ENCODE measurements around the gene LTB.

DNA sequence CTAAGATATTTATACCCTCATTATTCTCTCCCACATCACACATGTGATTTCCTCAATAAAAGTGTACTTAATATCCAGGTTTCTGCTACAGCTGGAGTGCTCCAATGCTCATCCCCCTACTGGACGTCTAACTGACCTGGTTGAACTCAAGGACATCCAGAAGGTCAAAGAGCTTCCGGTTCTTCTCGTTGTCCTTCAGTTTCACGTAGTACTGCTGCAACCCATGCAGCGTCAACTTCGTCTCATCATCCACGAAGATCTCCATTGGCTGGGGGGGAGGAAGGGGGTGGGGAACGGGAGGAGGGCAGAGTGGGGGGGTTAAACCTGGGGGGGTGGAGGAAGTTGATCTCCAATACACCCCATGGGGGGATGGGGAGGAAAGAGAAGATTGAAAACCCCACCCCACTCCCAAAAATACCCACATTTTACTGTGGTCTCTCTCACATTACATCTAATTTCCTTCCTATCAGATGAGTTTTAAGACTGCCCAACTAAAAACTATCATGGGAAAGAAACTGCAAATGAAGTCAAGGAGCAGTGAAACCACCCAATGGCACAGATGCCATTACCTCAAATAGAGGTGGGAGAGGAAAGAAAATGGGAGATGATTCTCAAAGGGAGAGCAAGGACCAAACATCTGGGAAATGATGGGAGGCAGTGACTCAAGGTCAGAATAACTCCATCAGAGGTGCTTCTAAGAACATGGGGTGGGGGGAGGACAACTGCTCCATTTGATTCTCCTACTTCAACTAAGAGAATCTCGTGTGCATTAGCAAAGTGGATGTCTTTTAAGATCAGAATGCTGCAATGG, 49.4 kb downstream of the LTB start:
- TF ChIP-seq, protein P1, sequence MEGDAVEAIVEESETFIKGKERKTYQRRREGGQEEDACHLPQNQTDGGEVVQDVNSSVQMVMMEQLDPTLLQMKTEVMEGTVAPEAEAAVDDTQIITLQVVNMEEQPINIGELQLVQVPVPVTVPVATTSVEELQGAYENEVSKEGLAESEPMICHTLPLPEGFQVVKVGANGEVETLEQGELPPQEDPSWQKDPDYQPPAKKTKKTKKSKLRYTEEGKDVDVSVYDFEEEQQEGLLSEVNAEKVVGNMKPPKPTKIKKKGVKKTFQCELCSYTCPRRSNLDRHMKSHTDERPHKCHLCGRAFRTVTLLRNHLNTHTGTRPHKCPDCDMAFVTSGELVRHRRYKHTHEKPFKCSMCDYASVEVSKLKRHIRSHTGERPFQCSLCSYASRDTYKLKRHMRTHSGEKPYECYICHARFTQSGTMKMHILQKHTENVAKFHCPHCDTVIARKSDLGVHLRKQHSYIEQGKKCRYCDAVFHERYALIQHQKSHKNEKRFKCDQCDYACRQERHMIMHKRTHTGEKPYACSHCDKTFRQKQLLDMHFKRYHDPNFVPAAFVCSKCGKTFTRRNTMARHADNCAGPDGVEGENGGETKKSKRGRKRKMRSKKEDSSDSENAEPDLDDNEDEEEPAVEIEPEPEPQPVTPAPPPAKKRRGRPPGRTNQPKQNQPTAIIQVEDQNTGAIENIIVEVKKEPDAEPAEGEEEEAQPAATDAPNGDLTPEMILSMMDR (IDR thresholded peaks at IDR 0.05): no peak
- no peak for TF ChIP-seq POLR2AphosphoS5 (IDR thresholded peaks at IDR 0.05)
- TF ChIP-seq EP300 (IDR thresholded peaks at IDR 0.05): no peak
- TF ChIP-seq POLR2A (IDR thresholded peaks at IDR 0.05): no peak
